ENCODE data around the gene ATG2A. TPM values are rescaled to one million over a fixed set of nuclear protein-coding genes. Genes with fewer than 3 reads are reported as not detected.
A peak's percentile ranks its signal among the peaks of the same experiment; 100 is the strongest.

Gene ATG2A
- total and polyA plus RNA-seq, 9 of the 15 experiments (the other 6 are each of a cell fraction or from before 2014, with no cell fraction given), result 0.25 to 45.9 (median 5.2) TPM

GRCh38 chr11:64916775-64917662, at the start of gene ATG2A (continued):
- TF ChIP-seq NR3C1 (CRISPR knock-in tag; IDR thresholded peaks at IDR 0.05), result no peak
- TF ChIP-seq ETV6 (IDR thresholded peaks at IDR 0.05; ENCODE audit: borderline replicate concordance in 1 of 2, low read depth in 2 of 2, low read length in 1 of 2), result no peak
- no peak for TF ChIP-seq ETV6 (CRISPR knock-in tag; IDR thresholded peaks at IDR 0.05; ENCODE audit: borderline replicate concordance)
- peak; percentile 59 for TF ChIP-seq CEBPG (CRISPR knock-in tag; IDR thresholded peaks at IDR 0.05)
- TF ChIP-seq CEBPG (tag; conservative IDR thresholded peaks at IDR 0.05 in 1 of 2, IDR thresholded peaks at IDR 0.05 in 1 of 2), result no peak; a peak in 3 of 4 replicates
- peak; percentile 48 to 89; a peak in 3 of 4 replicates for TF ChIP-seq MAZ (CRISPR knock-in tag; conservative IDR thresholded peaks at IDR 0.05 in 1 of 2, IDR thresholded peaks at IDR 0.05 in 1 of 2)
- peak; percentile 93 for TF ChIP-seq TAF1 (IDR thresholded peaks at IDR 0.05; ENCODE audit: control insufficient read depth, extremely low read depth, insufficient read depth, low read length, severe bottlenecking)
- TF ChIP-seq NR2C1 (IDR thresholded peaks at IDR 0.05), result peak; percentile 89
- TF ChIP-seq NR2C1 (tag; IDR thresholded peaks at IDR 0.05), result peak; percentile 88
- TF ChIP-seq ZNF143 (CRISPR knock-in tag; IDR thresholded peaks at IDR 0.05), result peak; percentile 15; the same call in 1 of the 2 replicates
- TF ChIP-seq SAP30 (IDR thresholded peaks at IDR 0.05; ENCODE audit: borderline replicate concordance, insufficient read depth, low read depth, low read length, poor library complexity, severe bottlenecking), result peak; percentile 44
- 0 out of 2 replicates have a peak, but pooled peaks have one; percentile 38 for TF ChIP-seq ZBTB33 (CRISPR knock-in tag; IDR thresholded peaks at IDR 0.05)
- TF ChIP-seq PREB (CRISPR knock-in tag; IDR thresholded peaks at IDR 0.05), result no peak
- peak; percentile 21; the same call in 1 of the 2 replicates for TF ChIP-seq ZBTB49 (CRISPR knock-in tag; IDR thresholded peaks at IDR 0.05; ENCODE audit: borderline replicate concordance)
- TF ChIP-seq ZNF165 (CRISPR knock-in tag; IDR thresholded peaks at IDR 0.05; ENCODE audit: borderline replicate concordance), result no peak
- no peak for TF ChIP-seq COPS2 (conservative IDR thresholded peaks at IDR 0.05)
- no peak for TF ChIP-seq TAL1 (IDR thresholded peaks at IDR 0.05)
- no peak for TF ChIP-seq CREB3 (tag; conservative IDR thresholded peaks at IDR 0.05; ENCODE audit: low read depth)
- no peak for TF ChIP-seq ZC3H11A (IDR thresholded peaks at IDR 0.05; ENCODE audit: low read depth, low read length)
- TF ChIP-seq MCM3 (IDR thresholded peaks at IDR 0.05), result no peak
- 0 out of 2 replicates have a peak, but pooled peaks have one; percentile 37 for TF ChIP-seq ZNF583 (CRISPR knock-in tag; IDR thresholded peaks at IDR 0.05)

All from K562 (cell line).